OCI-LY7 (cell line): Measurements from ENCODE around the gene RPL31. TPM values are rescaled to one million over a fixed set of nuclear protein-coding genes. Genes with fewer than 3 reads are reported as not detected.

Experiments
- BruUV-seq: library from RNA; stranded (reverse); fragments of 400-500 nt; replicated peaks from 2 replicates; lab custom pipeline; 2021; lab: Mats Ljungman, UMichigan
- CTCF ChIA-PET: fragments of 300-600 bp; sonication (Branson Sonifier 250); formaldehyde crosslinking; loops from one replicate; lab custom pipeline; 2022; ENCODE audit warnings: antibody characterized with exemption; ENCODE audit not compliant: unreplicated experiment; lab: Charles Lee
- POLR2A ChIA-PET: fragments of 300-600 bp; sonication (Branson Sonifier 250); formaldehyde crosslinking; loops from one replicate; lab custom pipeline; 2022; ENCODE audit warnings: antibody characterized with exemption; lab: Charles Lee
- DNase-seq: peaks from one replicate; pipeline ENCODE4 v3.0.0-alpha.2; 2015; ENCODE audit warnings: low spot score
- H2AFZ ChIP-seq: fragments of 200-600 bp; sonication (generic), shearing (Covaris generic); 2 replicates; pipeline ENCODE4 v1.6.1; 2014; ENCODE audit warnings: mild to moderate bottlenecking, antibody characterized with exemption, low read length, moderate library complexity
- H3K27ac ChIP-seq: fragments of 200-600 bp; sonication (generic); 2 replicates; pipeline ENCODE4 v1.5.1; 2014; ENCODE audit warnings: mixed run types, low read depth, mild to moderate bottlenecking, moderate library complexity, low read length, inconsistent platforms; ENCODE audit not compliant: poor library complexity, severe bottlenecking
- H3K36me3 ChIP-seq: fragments of 200-600 bp; sonication (generic); 2 replicates; pipeline ENCODE4 v1.6.1; 2014; ENCODE audit warnings: mild to moderate bottlenecking, antibody characterized with exemption, low read length, moderate library complexity, mixed read lengths; ENCODE audit not compliant: insufficient read depth
- H3K4me1 ChIP-seq: fragments of 200-600 bp; sonication (generic); 2 replicates; pipeline ENCODE4 v1.5.1; 2014; ENCODE audit warnings: mild to moderate bottlenecking, low read length; ENCODE audit not compliant: insufficient read depth, poor library complexity, severe bottlenecking
- H3K4me2 ChIP-seq: fragments of 200-600 bp; sonication (generic); 2 replicates; pipeline ENCODE4 v1.6.1; 2014; ENCODE audit warnings: mild to moderate bottlenecking, low read length
- H3K4me3 ChIP-seq: fragments of 200-600 bp; sonication (generic); 2 replicates; pipeline ENCODE4 v1.5.1; 2014; ENCODE audit warnings: mild to moderate bottlenecking, low read depth, low read length; ENCODE audit not compliant: poor library complexity, severe bottlenecking
- H3K79me2 ChIP-seq: fragments of 200-600 bp; sonication (generic); 2 replicates; pipeline ENCODE4 v1.6.1; 2016; ENCODE audit warnings: low read depth, mild to moderate bottlenecking, low read length, moderate library complexity, mixed read lengths; ENCODE audit not compliant: insufficient read depth
- H3K9me2 ChIP-seq: fragments of 200-600 bp; sonication (generic); 2 replicates; pipeline ENCODE4 v1.6.1; 2016; ENCODE audit warnings: mild to moderate bottlenecking, low read length, mixed read lengths; ENCODE audit not compliant: insufficient read depth
- H3K9me3 ChIP-seq: fragments of 200-600 bp; sonication (generic); 2 replicates; pipeline ENCODE4 v1.6.1; 2014; ENCODE audit warnings: mild to moderate bottlenecking, mixed run types, low read length, mixed read lengths
- H4K20me1 ChIP-seq: fragments of 200-600 bp; sonication (generic); 2 replicates; pipeline ENCODE4 v1.6.1; 2014; ENCODE audit warnings: mild to moderate bottlenecking, antibody characterized with exemption, low read length, moderate library complexity, mixed read lengths; ENCODE audit not compliant: insufficient read depth
- CTCF ChIP-seq: fragments of 200-600 bp; sonication (generic); conservative IDR thresholded peaks from 2 replicates; pipeline ENCODE4 v1.5.1; 2014; ENCODE audit warnings: mild to moderate bottlenecking, antibody characterized with exemption, low read length, moderate library complexity, mixed read lengths
- EZH2phosphoT487 ChIP-seq: fragments of 200-600 bp; sonication (generic); IDR thresholded peaks from 2 replicates; pipeline ENCODE4 v1.6.1; 2018; ENCODE audit warnings: low read depth, borderline replicate concordance, mild to moderate bottlenecking, mixed run types, antibody characterized with exemption, low read length, moderate library complexity, mixed read lengths
- intact Hi-C: fragments of 100-400 bp; cut with micrococcal nuclease; formaldehyde crosslinking; loops from one replicate; pipeline ENCODE4 v1.10.0; 2022; ENCODE audit not compliant: unreplicated experiment
- total RNA-seq, 2 experiments: library from RNA; depleted of rRNA in 1 of 2; stranded (reverse); fragments of >200 nt in 1 of 2; shearing (Covaris generic) in 1 of 2; gene quantifications; 2 replicates each; pipeline ENCODE4 v1.2.3, GENCODE V29; 2014 to 2022

Gene RPL31
- total RNA-seq, 2 experiments from 2014 or later, result 1,348 to 1,991 TPM

- CTCF ChIA-PET, result no interaction called here
- Histone ChIP-seq H3K36me3 (no peaks in the 10 kb centered on the region), H3K9me3 (no peaks in the 10 kb centered on the region), H3K27ac (no peak overlapping the region), H3K4me2 (peak overlapping the region; percentile 52), H3K79me2 (no peaks in the 10 kb centered on the region), H3K4me3 (no peak overlapping the region), H3K4me1 (peaks cover 11% of the 10 kb centered on the region), H2AFZ (no peak overlapping the region), H4K20me1 (no peaks in the 10 kb centered on the region), H3K9me2 (no peaks in the 10 kb centered on the region)
- intact Hi-C loops, result no loop called here
- peak; percentile 52 for DNase-seq
- POLR2A ChIA-PET, result interaction anchor here (0.7 kb wide), 1 partner anchor 13 kb away, joined by 5 read pairs; no protein-coding TSS in a partner anchor
- TF ChIP-seq EZH2phosphoT487, result no peak
- no TSS peak for BruUV-seq
Observed at GRCh38 chr2:100976645-100977391, 25.3 kb upstream of the RPL31 start.

GRCh38 chr2:100977511-100977910 lies 24.6 kb upstream of the RPL31 start:
- no peak overlapping the region for H3K27ac ChIP-seq
- ChIA-PET POLR2A (no interaction called here), CTCF (no interaction called here)
- no peaks in the 10 kb centered on the region for H3K9me3 ChIP-seq
- no peak overlapping the region for H2AFZ ChIP-seq
- H3K36me3 ChIP-seq, result no peaks in the 10 kb centered on the region
- no peak overlapping the region for H3K4me3 ChIP-seq
- no peak for DNase-seq
- peaks cover 11% of the 10 kb centered on the region for H3K4me1 ChIP-seq
- intact Hi-C loops, result no loop called here
- no peaks in the 10 kb centered on the region for H3K79me2 ChIP-seq
- TF ChIP-seq EZH2phosphoT487 (no peak), CTCF (no peak)
- H3K9me2 ChIP-seq, result no peaks in the 10 kb centered on the region
- peak overlapping the region; percentile 52; the same call in 1 of the 2 replicates for H3K4me2 ChIP-seq
- no TSS peak for BruUV-seq
- no peaks in the 10 kb centered on the region for H4K20me1 ChIP-seq

DNA sequence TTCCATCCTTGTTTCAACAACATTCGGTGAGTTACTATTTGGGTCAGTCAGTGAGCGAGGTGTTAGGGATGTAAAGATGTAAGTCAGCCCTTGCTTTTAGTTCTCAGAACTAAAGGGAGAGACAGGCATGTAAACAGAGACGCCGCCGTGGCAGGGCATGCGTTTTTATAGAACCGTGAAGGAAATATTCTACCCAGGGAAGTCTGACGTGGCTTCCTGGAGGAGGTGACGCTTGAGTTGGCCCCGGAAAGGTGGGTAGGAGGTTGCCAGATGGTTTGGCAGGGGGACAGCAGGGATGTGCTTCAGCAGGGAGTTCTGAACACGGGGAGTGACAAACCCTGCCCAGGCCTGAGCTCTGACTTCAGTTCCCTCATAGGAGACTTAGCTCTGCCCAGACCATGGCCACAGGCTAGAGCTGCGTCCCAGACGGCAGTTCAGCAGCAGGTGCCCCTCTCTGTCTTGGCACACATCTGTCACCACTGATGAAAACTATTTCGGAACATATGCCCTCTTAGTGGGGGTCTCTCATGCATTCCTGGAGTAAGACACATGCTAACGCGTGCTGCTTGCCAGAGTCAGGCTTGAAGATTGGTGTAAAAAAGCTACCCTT lies 23.4 kb upstream of the RPL31 start:
- no peaks in the 10 kb centered on the region for H4K20me1 ChIP-seq
- H3K4me2 ChIP-seq, result peak overlapping the region; percentile 43; the same call in 1 of the 2 replicates
- ChIA-PET CTCF (no interaction called here), POLR2A (interaction anchor here (0.6 kb wide), 1 partner anchor 584 kb away, joined by 3 read pairs; no protein-coding TSS in a partner anchor)
- H3K4me1 ChIP-seq, result peaks cover 11% of the 10 kb centered on the region
- no peak overlapping the region for H3K4me3 ChIP-seq
- BruUV-seq, result no TSS peak
- peak overlapping the region; percentile 52 for H2AFZ ChIP-seq
- no peaks in the 10 kb centered on the region for H3K36me3 ChIP-seq
- H3K79me2 ChIP-seq, result no peaks in the 10 kb centered on the region
- DNase-seq, result peak; percentile 6
- intact Hi-C loops, result no loop called here
- no peaks in the 10 kb centered on the region for H3K9me3 ChIP-seq
- TF ChIP-seq EZH2phosphoT487, result no peak
- TF ChIP-seq CTCF, result no peak
- H3K27ac ChIP-seq, result no peak overlapping the region
- H3K9me2 ChIP-seq, result no peaks in the 10 kb centered on the region
